ENCODE results near the gene GPR55.

DNA sequence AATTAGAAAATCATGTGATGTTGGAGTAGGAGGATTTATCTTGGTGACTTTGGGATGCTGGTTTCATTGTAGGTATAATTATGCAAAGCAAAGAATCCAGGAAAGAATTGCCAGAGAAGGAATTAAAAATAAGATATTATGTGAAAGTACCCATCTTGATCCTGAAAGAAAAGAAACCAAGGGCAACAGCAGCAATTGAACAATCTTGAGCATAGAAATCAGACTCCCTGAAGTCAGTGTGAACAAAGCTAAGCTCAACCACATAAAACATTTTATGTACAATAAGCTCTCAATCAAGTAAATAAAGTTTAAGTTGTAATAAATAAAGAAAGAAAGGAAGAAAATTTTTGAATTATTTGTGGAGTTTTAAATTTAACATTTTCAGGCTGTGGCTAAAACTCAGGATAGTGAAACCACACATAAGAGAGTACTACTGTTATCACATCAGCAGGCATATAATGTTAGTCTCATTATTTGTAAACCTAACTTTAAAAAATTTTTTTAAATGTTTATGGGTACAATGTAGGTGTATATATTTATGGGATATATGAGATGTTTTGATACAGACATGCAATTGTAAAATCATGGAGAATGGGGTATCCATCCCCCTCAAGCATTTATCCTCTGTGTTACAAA, 32.8 kb upstream of the GPR55 start:
- TF ChIP-seq, protein P1, sequence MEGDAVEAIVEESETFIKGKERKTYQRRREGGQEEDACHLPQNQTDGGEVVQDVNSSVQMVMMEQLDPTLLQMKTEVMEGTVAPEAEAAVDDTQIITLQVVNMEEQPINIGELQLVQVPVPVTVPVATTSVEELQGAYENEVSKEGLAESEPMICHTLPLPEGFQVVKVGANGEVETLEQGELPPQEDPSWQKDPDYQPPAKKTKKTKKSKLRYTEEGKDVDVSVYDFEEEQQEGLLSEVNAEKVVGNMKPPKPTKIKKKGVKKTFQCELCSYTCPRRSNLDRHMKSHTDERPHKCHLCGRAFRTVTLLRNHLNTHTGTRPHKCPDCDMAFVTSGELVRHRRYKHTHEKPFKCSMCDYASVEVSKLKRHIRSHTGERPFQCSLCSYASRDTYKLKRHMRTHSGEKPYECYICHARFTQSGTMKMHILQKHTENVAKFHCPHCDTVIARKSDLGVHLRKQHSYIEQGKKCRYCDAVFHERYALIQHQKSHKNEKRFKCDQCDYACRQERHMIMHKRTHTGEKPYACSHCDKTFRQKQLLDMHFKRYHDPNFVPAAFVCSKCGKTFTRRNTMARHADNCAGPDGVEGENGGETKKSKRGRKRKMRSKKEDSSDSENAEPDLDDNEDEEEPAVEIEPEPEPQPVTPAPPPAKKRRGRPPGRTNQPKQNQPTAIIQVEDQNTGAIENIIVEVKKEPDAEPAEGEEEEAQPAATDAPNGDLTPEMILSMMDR (IDR thresholded peaks at IDR 0.05) = no peak
- no peak for TF ChIP-seq POLR2A (IDR thresholded peaks at IDR 0.05)
